Measurements from ENCODE around the gene ITCH. TPM values are rescaled to one million over a fixed set of nuclear protein-coding genes. Genes with fewer than 3 reads are reported as not detected.

ITCH gene
- total and polyA plus RNA-seq, 11 donors = 6.0 to 49.0 (median 39.5) TPM

- TF ChIP-seq POLR2A (IDR thresholded peaks at IDR 0.05) = no peak
- no peak for TF ChIP-seq CTCF (IDR thresholded peaks at IDR 0.05)
- intact Hi-C loops (cut with DNase I) = loop anchor here in 2 of 10 donors (5.0 to 10.0 kb wide), 2 partner anchors 157 to 274 kb away; no protein-coding TSS in a partner anchor
- Histone ChIP-seq H3K9me3 (no peaks in the 10 kb centered on the region), H3K27ac (no peak overlapping the region), H3K4me1 (peaks cover 0 to 21% (median 14%) of the 10 kb centered on the region in 12 donors), H3K36me3 (peaks cover 0 to 84% (median 57%) of the 10 kb centered on the region in 9 donors), H3K27me3 (no peaks in the 10 kb centered on the region), H3K4me3 (no peak overlapping the region)
- DNase-seq (no peak), ATAC-seq (no peak)
- 74 to 86% (median 82%) methylated on average over 1 of the region's 1 CpG for WGBS, 4 donors
Observed at GRCh38 chr20:34468951-34469350, 105.9 kb downstream of the ITCH start.

GRCh38 chr20:34472246-34472925, 109.3 kb downstream of the ITCH start:
- ATAC-seq (peak; percentile 57 to 82 (median 78)), DNase-seq (no peak)
- Histone ChIP-seq H3K27me3 (no peaks in the 10 kb centered on the region), H3K36me3 (peaks cover 0 to 67% (median 39%) of the 10 kb centered on the region in 9 donors), H3K27ac (peak overlapping the region in 8 of 12 donors; percentile 3 to 23 (median 12)), H3K4me3 (no peak overlapping the region), H3K4me1 (peaks cover 0 to 29% (median 16%) of the 10 kb centered on the region in 12 donors), H3K9me3 (no peaks in the 10 kb centered on the region)
- 54 to 69% (median 58%) methylated on average over 6 of the region's 6 CpGs for WGBS, 4 donors
- intact Hi-C loops (cut with DNase I) = loop anchor here in 5 of 10 donors (5.0 to 10.0 kb wide), 3 partner anchors 52 to 160 kb away; no protein-coding TSS in a partner anchor
- no peak for TF ChIP-seq CTCF (IDR thresholded peaks at IDR 0.05)
- no peak for TF ChIP-seq POLR2A (IDR thresholded peaks at IDR 0.05)

GRCh38 chr20:34473262-34473883, 110.3 kb downstream of the ITCH start:
- Histone ChIP-seq H3K36me3 (peaks cover 0 to 67% (median 40%) of the 10 kb centered on the region in 9 donors), H3K27me3 (no peaks in the 10 kb centered on the region), H3K9me3 (no peaks in the 10 kb centered on the region), H3K4me1 (peaks cover 0 to 29% (median 16%) of the 10 kb centered on the region in 12 donors), H3K4me3 (no peak overlapping the region), H3K27ac (peak overlapping the region in 5 of 12 donors; percentile 3 to 21 (median 11))
- 53 to 65% (median 55%) methylated on average over 5 of the region's 5 CpGs for whole genome bisulfite sequencing, 4 donors
- peak in 10 of 12 donors; percentile 12 to 56 (median 38) for TF ChIP-seq CTCF (IDR thresholded peaks at IDR 0.05)
- no peak for TF ChIP-seq POLR2A (IDR thresholded peaks at IDR 0.05)
- DNase-seq (peak; percentile 44 to 66 (median 52)), ATAC-seq (peak; percentile 75 to 90 (median 87))
- intact Hi-C loops (cut with DNase I) = loop anchor here in 5 of 10 donors (5.0 to 10.0 kb wide), 3 partner anchors 51 to 161 kb away; no protein-coding TSS in a partner anchor
